RWPE2 (cell line): Measurements from ENCODE around the gene DIAPH2.

Experiments used
- ATAC-seq: fragments of 200-7000 bp; cut with Tn5 transposase; 3 replicates; pipeline ENCODE4 v1.9.1; 2021; ENCODE audit warnings: low read depth
- DNase-seq: peaks from one replicate; pipeline ENCODE4 v3.0.0-alpha.2; 2020; ENCODE audit warnings: low spot score
- H3K27ac ChIP-seq: fragments of 450-650 bp; 2 replicates; pipeline ENCODE4 v1.5.1; 2017; ENCODE audit warnings: mild to moderate bottlenecking; ENCODE audit not compliant: poor library complexity, severe bottlenecking
- H3K27me3 ChIP-seq: fragments of 250-450 bp; sonication (Bioruptor Pico); 2 replicates; pipeline ENCODE4 v1.5.1; 2021; ENCODE audit warnings: mild to moderate bottlenecking, moderate library complexity; ENCODE audit not compliant: insufficient read depth, poor library complexity, severe bottlenecking
- H3K36me3 ChIP-seq: fragments of 250-450 bp; sonication (Bioruptor Pico); 2 replicates; pipeline ENCODE4 v1.5.1; 2020; ENCODE audit warnings: low read depth, mild to moderate bottlenecking, moderate library complexity
- H3K4me1 ChIP-seq: fragments of 250-450 bp; sonication (Bioruptor Pico); 2 replicates; pipeline ENCODE4 v1.5.1; 2021; ENCODE audit warnings: mild to moderate bottlenecking, moderate library complexity; ENCODE audit not compliant: insufficient read depth, poor library complexity, severe bottlenecking
- H3K4me3 ChIP-seq: fragments of 250-450 bp; sonication (Bioruptor Pico); 2 replicates; pipeline ENCODE4 v1.5.1; 2021; ENCODE audit warnings: mild to moderate bottlenecking, moderate library complexity; ENCODE audit not compliant: severe bottlenecking
- H3K9me3 ChIP-seq: fragments of 250-450 bp; sonication (Bioruptor Pico); 2 replicates; pipeline ENCODE4 v1.5.1; 2021; ENCODE audit warnings: mild to moderate bottlenecking, moderate library complexity; ENCODE audit not compliant: severe bottlenecking
- TF ChIP-seq, protein P1 (sequence below): fragments of 450-650 bp; IDR thresholded peaks from one replicate; pipeline ENCODE4 v1.5.1; 2017; ENCODE audit warnings: mild to moderate bottlenecking, moderate library complexity; ENCODE audit not compliant: poor library complexity, severe bottlenecking

DIAPH2 gene

DNA sequence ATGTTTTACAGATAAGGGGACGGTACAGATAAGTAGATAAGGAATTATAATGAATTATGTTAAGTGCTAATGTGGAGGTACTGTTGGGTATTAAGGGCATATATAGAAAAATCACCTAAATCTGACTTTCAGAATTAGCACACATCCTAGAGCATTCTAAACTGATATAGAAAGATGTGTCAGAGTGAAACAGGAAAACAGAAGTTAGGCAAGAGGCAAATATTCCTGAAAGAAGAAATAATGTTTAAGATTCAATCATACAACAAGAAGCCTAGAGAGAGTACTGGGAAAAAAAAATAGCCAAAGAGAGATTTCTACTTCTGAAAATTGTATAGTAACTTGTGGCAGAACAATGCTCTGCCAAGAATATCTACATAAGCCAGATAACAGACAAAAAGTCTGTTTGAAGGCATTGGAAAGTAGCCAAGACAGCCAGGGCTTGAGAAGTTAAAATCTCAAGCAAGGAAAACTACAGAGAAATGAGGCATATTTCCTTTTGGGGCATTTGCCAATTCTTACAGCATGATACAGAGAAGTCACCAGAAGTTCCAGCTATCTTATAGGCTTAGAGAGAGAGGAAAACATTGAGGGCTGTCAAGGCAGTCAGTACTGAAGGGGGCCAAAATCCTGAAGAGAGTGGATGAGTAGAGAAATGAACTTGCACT is 845.0 kb downstream of the DIAPH2 start:
- no peaks in the 10 kb centered on the region for H3K9me3 ChIP-seq
- ATAC-seq = no peak
- H3K27me3 ChIP-seq = no peaks in the 10 kb centered on the region
- TF ChIP-seq, protein P1, sequence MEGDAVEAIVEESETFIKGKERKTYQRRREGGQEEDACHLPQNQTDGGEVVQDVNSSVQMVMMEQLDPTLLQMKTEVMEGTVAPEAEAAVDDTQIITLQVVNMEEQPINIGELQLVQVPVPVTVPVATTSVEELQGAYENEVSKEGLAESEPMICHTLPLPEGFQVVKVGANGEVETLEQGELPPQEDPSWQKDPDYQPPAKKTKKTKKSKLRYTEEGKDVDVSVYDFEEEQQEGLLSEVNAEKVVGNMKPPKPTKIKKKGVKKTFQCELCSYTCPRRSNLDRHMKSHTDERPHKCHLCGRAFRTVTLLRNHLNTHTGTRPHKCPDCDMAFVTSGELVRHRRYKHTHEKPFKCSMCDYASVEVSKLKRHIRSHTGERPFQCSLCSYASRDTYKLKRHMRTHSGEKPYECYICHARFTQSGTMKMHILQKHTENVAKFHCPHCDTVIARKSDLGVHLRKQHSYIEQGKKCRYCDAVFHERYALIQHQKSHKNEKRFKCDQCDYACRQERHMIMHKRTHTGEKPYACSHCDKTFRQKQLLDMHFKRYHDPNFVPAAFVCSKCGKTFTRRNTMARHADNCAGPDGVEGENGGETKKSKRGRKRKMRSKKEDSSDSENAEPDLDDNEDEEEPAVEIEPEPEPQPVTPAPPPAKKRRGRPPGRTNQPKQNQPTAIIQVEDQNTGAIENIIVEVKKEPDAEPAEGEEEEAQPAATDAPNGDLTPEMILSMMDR = no peak
- no peak overlapping the region for H3K4me3 ChIP-seq
- no peak overlapping the region for H3K27ac ChIP-seq
- no peak for DNase-seq
- H3K4me1 ChIP-seq = no peaks in the 10 kb centered on the region
- no peaks in the 10 kb centered on the region for H3K36me3 ChIP-seq

DNA sequence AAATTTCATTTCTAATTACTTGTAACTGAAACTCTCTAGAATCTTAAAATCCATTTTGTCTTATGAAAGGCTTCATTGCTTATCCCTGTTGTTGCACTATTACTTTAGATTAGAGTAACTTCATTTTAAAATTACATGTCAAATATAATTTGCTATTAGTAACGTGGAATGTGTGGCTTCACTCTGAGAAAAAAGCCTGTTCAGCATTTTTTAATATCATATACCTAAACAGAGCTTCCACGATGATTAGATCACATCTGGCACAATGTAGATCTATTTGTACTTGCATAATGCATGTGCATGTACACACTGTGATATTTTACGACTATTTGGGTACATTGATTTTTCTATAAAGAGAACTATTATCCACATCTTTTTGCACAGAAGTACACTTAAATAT is 847.2 kb downstream of the DIAPH2 start:
- DNase-seq (no peak), ATAC-seq (no peak)
- H3K4me1 ChIP-seq = no peaks in the 10 kb centered on the region
- H3K27ac ChIP-seq = no peak overlapping the region
- no peaks in the 10 kb centered on the region for H3K36me3 ChIP-seq
- TF ChIP-seq, protein P1 = no peak
- no peaks in the 10 kb centered on the region for H3K9me3 ChIP-seq
- no peaks in the 10 kb centered on the region for H3K27me3 ChIP-seq
- H3K4me3 ChIP-seq = no peak overlapping the region

DNA sequence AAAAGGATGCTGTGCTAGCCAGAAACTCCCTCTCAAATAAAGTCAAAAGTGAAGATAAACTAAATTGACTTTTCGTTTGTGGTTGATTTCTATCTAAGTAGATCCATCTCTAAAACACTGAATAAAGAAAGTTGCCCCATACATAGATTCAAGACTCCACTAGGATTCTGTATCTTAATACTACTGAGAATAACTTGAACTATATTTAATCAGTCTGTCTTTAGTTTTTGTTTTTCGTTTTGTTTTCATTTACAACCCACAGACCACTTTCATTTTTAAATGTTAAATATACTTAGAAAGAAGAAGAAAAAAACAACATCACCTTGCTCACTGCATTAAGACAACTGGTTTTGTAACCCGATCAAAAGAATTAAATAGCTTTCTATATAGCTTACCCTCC is 854.1 kb downstream of the DIAPH2 start:
- no peak for ATAC-seq
- H3K36me3 ChIP-seq = no peaks in the 10 kb centered on the region
- H3K27ac ChIP-seq = no peak overlapping the region
- no peak for DNase-seq
- no peak overlapping the region for H3K4me3 ChIP-seq
- H3K9me3 ChIP-seq = no peaks in the 10 kb centered on the region
- H3K27me3 ChIP-seq = no peaks in the 10 kb centered on the region
- H3K4me1 ChIP-seq = no peaks in the 10 kb centered on the region
- TF ChIP-seq, protein P1 = no peak

DNA sequence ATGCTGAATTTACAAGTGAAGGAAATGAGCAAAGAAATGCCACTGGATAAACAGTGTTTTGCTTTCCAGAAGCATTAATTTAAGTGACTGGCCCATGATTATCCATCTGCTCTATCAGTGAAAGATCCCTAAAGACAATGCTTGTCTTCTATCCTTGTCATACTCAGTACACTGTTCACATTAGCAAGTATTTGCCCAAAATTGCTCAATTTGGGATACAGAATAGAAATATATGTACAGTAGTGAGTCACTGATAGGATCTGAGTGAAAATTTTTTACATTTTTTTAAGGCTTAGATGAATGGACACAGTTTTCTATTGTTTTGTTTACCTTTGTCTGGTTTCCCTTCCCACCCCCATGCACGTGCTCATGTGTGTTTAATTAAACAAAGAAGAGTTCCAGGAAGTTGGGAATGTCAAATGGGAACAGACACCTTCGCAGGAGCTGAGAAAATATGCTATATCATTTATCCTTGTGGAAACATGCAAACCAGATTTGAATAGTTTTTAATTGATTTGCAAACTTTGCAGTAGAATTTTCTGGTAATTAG is 855.4 kb downstream of the DIAPH2 start:
- TF ChIP-seq, protein P1 = no peak
- ATAC-seq = 0 out of 3 replicates have a peak, but pooled peaks have one; percentile 38
- Histone ChIP-seq H3K27me3 (no peaks in the 10 kb centered on the region), H3K9me3 (no peaks in the 10 kb centered on the region), H3K4me1 (no peaks in the 10 kb centered on the region), H3K36me3 (no peaks in the 10 kb centered on the region), H3K4me3 (no peak overlapping the region), H3K27ac (no peak overlapping the region)
- no peak for DNase-seq

DNA sequence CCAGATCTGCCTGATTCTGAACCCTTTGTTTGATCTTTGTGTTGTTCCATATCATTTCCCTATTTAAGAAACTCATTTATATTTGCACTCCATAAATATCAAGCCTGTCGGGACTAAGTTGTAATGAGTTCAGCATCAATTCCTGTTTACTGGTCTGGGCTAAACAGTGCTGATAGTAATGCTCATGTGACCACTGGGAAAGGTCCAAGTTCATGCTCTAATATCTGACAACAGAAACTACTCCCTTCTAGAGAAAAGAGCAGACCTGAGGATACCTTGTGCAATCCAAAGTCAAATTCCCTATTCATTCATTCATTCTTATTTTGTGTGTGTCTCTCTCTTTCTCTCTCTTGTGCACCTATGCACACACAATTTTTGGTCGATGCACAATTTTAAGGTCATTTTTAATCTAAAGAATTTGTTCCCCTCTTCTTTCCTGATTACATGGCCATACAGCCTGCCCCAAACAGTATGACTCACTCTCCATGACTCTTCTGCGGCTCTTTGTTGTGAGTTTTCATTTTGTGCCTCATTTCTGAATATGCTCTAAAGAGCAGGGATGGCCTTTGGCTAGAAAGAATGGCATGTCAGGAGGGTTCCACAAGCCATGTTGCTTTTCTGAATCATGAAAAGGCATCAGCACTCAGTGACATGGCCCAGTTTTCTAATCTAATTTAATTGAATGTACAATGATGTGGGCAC is 863.4 kb downstream of the DIAPH2 start:
- no peaks in the 10 kb centered on the region for H3K4me1 ChIP-seq
- DNase-seq (no peak), ATAC-seq (no peak)
- no peaks in the 10 kb centered on the region for H3K36me3 ChIP-seq
- no peak overlapping the region for H3K4me3 ChIP-seq
- TF ChIP-seq, protein P1 = no peak
- H3K27me3 ChIP-seq = no peaks in the 10 kb centered on the region
- H3K9me3 ChIP-seq = no peaks in the 10 kb centered on the region
- no peak overlapping the region for H3K27ac ChIP-seq
